PC-3 (cell line): ENCODE data around the gene XPO5. TPM values are rescaled to one million over a fixed set of nuclear protein-coding genes. Genes with fewer than 3 reads are reported as not detected.

Source experiments
- ATAC-seq: fragments of 200-7000 bp; cut with Tn5 transposase; 2 replicates; pipeline ENCODE4 v1.9.1; 2020; ENCODE audit warnings: mild to moderate bottlenecking, moderate library complexity
- BruUV-seq: library from RNA; stranded (reverse); fragments of 400-500 nt; replicated peaks from 2 replicates; lab custom pipeline; 2021; lab: Mats Ljungman, UMichigan
- CTCF ChIA-PET: fragments of 300-600 bp; sonication (Branson Sonifier 250); formaldehyde crosslinking; loops from one replicate; lab custom pipeline; 2022; ENCODE audit warnings: antibody characterized with exemption; lab: Charles Lee
- POLR2A ChIA-PET: fragments of 300-600 bp; sonication (Branson Sonifier 250); formaldehyde crosslinking; loops from one replicate; lab custom pipeline; 2022; ENCODE audit warnings: antibody characterized with exemption; ENCODE audit not compliant: unreplicated experiment; lab: Charles Lee
- DNase-seq: peaks from one replicate; pipeline ENCODE4 v3.0.0-alpha.2; 2015
- H2AFZ ChIP-seq: fragments of 300-600 bp; sonication (generic); 2 replicates; pipeline ENCODE4 v1.6.0; 2016; ENCODE audit warnings: antibody characterized with exemption, low read length
- H3F3A ChIP-seq: fragments of 300-600 bp; sonication (generic); one replicate; pipeline ENCODE4 v1.6.0; 2017; ENCODE audit warnings: antibody characterized with exemption, low read length, control low read depth, mild to moderate bottlenecking; ENCODE audit not compliant: unreplicated experiment
- H3K27ac ChIP-seq: fragments of 300-600 bp; sonication (generic); 2 replicates; pipeline ENCODE4 v1.5.1; 2016; ENCODE audit warnings: mild to moderate bottlenecking, low read length
- H3K27me3 ChIP-seq: fragments of 300-600 bp; sonication (generic); 2 replicates; pipeline ENCODE4 v1.6.1; 2016; ENCODE audit warnings: low read length, mixed read lengths
- H3K36me3 ChIP-seq: fragments of 300-600 bp; sonication (generic); 2 replicates; pipeline ENCODE4 v1.6.1; 2016; ENCODE audit warnings: low read depth, mixed run types, low read length, mixed read lengths
- H3K4me1 ChIP-seq: fragments of 300-600 bp; sonication (generic); 2 replicates; pipeline ENCODE4 v1.5.1; 2016; ENCODE audit warnings: low read length; ENCODE audit not compliant: insufficient read depth
- H3K4me2 ChIP-seq: fragments of 300-600 bp; sonication (generic); 2 replicates; pipeline ENCODE4 v1.6.0; 2016; ENCODE audit warnings: low read length
- H3K4me3 ChIP-seq: fragments of 300-600 bp; sonication (generic); 2 replicates; pipeline ENCODE4 v1.5.1; 2016; ENCODE audit warnings: mild to moderate bottlenecking, low read length, mixed read lengths
- H3K79me2 ChIP-seq: fragments of 300-600 bp; sonication (generic); 2 replicates; pipeline ENCODE4 v1.6.1; 2017; ENCODE audit warnings: low read length, mixed read lengths
- H3K9ac ChIP-seq: fragments of 300-600 bp; sonication (generic); 2 replicates; pipeline ENCODE4 v1.6.0; 2016; ENCODE audit warnings: mild to moderate bottlenecking, low read length
- H3K9me2 ChIP-seq: fragments of 300-600 bp; sonication (generic); replicated peaks from 2 replicates; pipeline ENCODE4 v1.6.1; 2016; ENCODE audit warnings: mixed run types, low read length, mixed read lengths
- H3K9me3 ChIP-seq: fragments of 300-600 bp; sonication (generic); 2 replicates; pipeline ENCODE4 v1.6.1; 2016; ENCODE audit warnings: low read length, mixed read lengths
- H4K20me1 ChIP-seq: fragments of 300-600 bp; sonication (generic); 2 replicates; pipeline ENCODE4 v1.6.1; 2016; ENCODE audit warnings: low read length, mixed read lengths
- CTCF ChIP-seq: fragments of 300-600 bp; sonication (generic); conservative IDR thresholded peaks from 2 replicates; pipeline ENCODE4 v1.5.1; 2017; ENCODE audit warnings: antibody characterized with exemption, low read depth, mild to moderate bottlenecking, low read length
- EZH2 ChIP-seq: fragments of 300-600 bp; sonication (generic); IDR thresholded peaks from one replicate; pipeline ENCODE4 v1.6.1; 2017; ENCODE audit warnings: antibody characterized with exemption, mild to moderate bottlenecking, low read length; ENCODE audit not compliant: unreplicated experiment
- EZH2phosphoT487 ChIP-seq: fragments of 300-600 bp; sonication (generic); IDR thresholded peaks from 2 replicates; pipeline ENCODE4 v1.6.1; 2018; ENCODE audit warnings: mild to moderate bottlenecking, antibody characterized with exemption, low read length, borderline replicate concordance
- intact Hi-C: fragments of 100-400 bp; cut with micrococcal nuclease; formaldehyde crosslinking; loops from 2 replicates; pipeline ENCODE4 v1.9.0; 2023
- total RNA-seq: library from RNA; depleted of rRNA; stranded (reverse); fragments of >200 nt; gene quantifications from 2 replicates; pipeline ENCODE4 v1.2.3, GENCODE V29; 2014

XPO5 gene
- total RNA-seq, 1 experiment from 2014 or later = 42.3 TPM

- Histone ChIP-seq H3K4me2 (peak overlapping the region; percentile 94; the same call in 1 of the 2 replicates), H3K4me3 (no peak overlapping the region), H4K20me1 (no peaks in the 10 kb centered on the region), H3K9me3 (no peaks in the 10 kb centered on the region), H3K9ac (no peak overlapping the region), H3K27me3 (no peaks in the 10 kb centered on the region), H3K9me2 (no peaks in the 10 kb centered on the region), H2AFZ (no peak overlapping the region), H3F3A (no peaks in the 10 kb centered on the region), H3K27ac (no peak overlapping the region), H3K79me2 (peaks cover 64% of the 10 kb centered on the region), H3K36me3 (no peaks in the 10 kb centered on the region; the same call in 1 of the 2 replicates), H3K4me1 (peaks cover 17% of the 10 kb centered on the region)
- intact Hi-C loops = no loop called here
- no peak for TF ChIP-seq CTCF
- no peak for TF ChIP-seq EZH2
- TF ChIP-seq EZH2phosphoT487 = no peak
- DNase-seq (no peak), ATAC-seq (no peak)
- CTCF ChIA-PET = interaction anchor here (0.6 kb wide), 1 partner anchor 33 kb away, joined by 3 read pairs; no protein-coding TSS in a partner anchor
- POLR2A ChIA-PET = interaction anchor here (0.5 kb wide), 1 partner anchor 191 kb away, joined by 4 read pairs; the partner anchor contains the start of gene VEGFA
- BruUV-seq = no TSS peak
These were observed 2.9 kb upstream of the XPO5 start for GRCh38 chr6:43578748-43579147.

- H3K9me2 ChIP-seq = no peaks in the 10 kb centered on the region
- no peak for TF ChIP-seq EZH2phosphoT487
- TF ChIP-seq CTCF = no peak
- TF ChIP-seq EZH2 = no peak
- intact Hi-C loops = no loop called here
- H3K4me3 ChIP-seq = peak overlapping the region; percentile 81
- peak overlapping the region; percentile 83 for H3K9ac ChIP-seq
- no peaks in the 10 kb centered on the region for H4K20me1 ChIP-seq
- H3K4me1 ChIP-seq = peaks cover 17% of the 10 kb centered on the region
- peak; percentile 17 for DNase-seq
- H3K36me3 ChIP-seq = peaks cover 29% of the 10 kb centered on the region
- H2AFZ ChIP-seq = peak overlapping the region; percentile 93
- H3K9me3 ChIP-seq = no peaks in the 10 kb centered on the region
- H3F3A ChIP-seq = no peaks in the 10 kb centered on the region
- peak; percentile 33 for ATAC-seq
- H3K27me3 ChIP-seq = no peaks in the 10 kb centered on the region
- BruUV-seq = no TSS peak
- POLR2A ChIA-PET = interaction anchor here (0.8 kb wide), 1 partner anchor 54 kb away, joined by 3 read pairs; the partner anchor contains the start of gene GTPBP2
- CTCF ChIA-PET = no interaction called here
- peak overlapping the region; percentile 98 for H3K4me2 ChIP-seq
- no peak overlapping the region for H3K27ac ChIP-seq
- H3K79me2 ChIP-seq = peaks cover 76% of the 10 kb centered on the region
These were observed 600 bp downstream of the XPO5 start for GRCh38 chr6:43575105-43575771.

- Histone ChIP-seq H3K4me1 (no peaks in the 10 kb centered on the region), H3K27ac (no peak overlapping the region), H3K27me3 (no peaks in the 10 kb centered on the region), H3K79me2 (peaks cover 49% of the 10 kb centered on the region), H3K9me3 (no peaks in the 10 kb centered on the region), H2AFZ (no peak overlapping the region), H3K4me2 (no peak overlapping the region), H3K9me2 (no peaks in the 10 kb centered on the region), H3K9ac (no peak overlapping the region), H3K4me3 (no peak overlapping the region), H4K20me1 (no peaks in the 10 kb centered on the region), H3K36me3 (peaks cover 41% of the 10 kb centered on the region), H3F3A (no peaks in the 10 kb centered on the region)
- CTCF ChIA-PET = no interaction called here
- ATAC-seq (no peak), DNase-seq (no peak)
- TF ChIP-seq EZH2phosphoT487 = no peak
- no peak for TF ChIP-seq CTCF
- TF ChIP-seq EZH2 = no peak
- no TSS peak for BruUV-seq
- POLR2A ChIA-PET = no interaction called here
- intact Hi-C loops = no loop called here
These were observed 3.8 kb downstream of the XPO5 start for GRCh38 chr6:43572015-43572414.
